Measurements from ENCODE around the gene CCDC182.

CCDC182 gene

DNA sequence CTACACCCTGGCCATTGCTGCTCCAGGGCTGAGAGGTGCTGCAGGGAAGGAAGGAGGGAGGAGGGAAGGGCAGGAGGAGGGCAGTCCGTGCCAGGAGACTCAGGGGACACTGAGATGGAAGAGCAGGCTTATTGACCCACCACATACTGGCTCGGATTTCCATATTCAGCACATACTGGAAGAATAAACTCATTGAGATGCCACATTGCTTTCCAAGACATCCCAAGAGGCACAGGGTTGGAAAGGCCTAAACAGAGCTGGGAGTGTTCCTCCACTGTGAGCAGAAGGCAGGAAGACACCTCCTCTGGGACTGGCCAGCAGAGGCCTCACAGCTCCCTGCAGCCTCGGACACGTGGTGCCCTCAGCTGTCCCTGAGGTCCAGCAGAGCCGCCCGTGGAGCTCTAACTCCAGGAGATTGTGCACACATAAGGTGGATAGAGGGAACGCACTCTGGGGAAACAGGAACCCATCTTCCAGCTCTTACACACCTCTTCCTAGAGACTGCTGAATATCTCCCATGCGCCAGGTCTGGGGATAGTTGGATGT lies 17.4 kb downstream of the CCDC182 start:
- no peak for DNase-seq (ENCODE audit: low read depth, low spot score)

DNA sequence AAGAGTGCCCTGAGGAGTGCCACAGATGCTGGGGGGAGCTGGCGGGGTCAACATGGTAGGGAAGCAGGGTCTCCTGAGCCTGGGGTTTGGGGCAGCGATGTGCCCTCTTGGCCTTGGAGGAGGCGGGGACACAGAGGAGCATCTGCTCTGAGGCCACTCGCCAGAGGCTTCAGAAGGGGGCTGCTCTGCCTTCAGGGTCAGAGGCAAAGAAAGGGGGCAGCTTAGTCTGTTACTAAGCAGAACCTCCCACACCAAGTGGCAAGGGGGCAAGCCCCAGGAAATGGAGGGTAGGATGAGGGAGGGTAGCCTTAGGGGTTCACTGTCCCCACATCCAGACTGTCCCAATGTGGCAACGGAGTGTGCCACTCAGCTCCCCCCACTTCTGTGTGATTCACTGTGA lies 18.3 kb downstream of the CCDC182 start:
- DNase-seq (ENCODE audit: low read depth, low spot score): no peak

GRCh38 chr17:57726213-57726790 lies 18.8 kb downstream of the CCDC182 start:
- no peak for DNase-seq (ENCODE audit: low read depth, low spot score)

GRCh38 chr17:57724729-57725125 lies 20.4 kb downstream of the CCDC182 start:
- DNase-seq (ENCODE audit: low read depth, low spot score): no peak

- DNase-seq (ENCODE audit: low read depth, low spot score): no peak
These were observed 20.9 kb downstream of the CCDC182 start for GRCh38 chr17:57724026-57724728.

DNA sequence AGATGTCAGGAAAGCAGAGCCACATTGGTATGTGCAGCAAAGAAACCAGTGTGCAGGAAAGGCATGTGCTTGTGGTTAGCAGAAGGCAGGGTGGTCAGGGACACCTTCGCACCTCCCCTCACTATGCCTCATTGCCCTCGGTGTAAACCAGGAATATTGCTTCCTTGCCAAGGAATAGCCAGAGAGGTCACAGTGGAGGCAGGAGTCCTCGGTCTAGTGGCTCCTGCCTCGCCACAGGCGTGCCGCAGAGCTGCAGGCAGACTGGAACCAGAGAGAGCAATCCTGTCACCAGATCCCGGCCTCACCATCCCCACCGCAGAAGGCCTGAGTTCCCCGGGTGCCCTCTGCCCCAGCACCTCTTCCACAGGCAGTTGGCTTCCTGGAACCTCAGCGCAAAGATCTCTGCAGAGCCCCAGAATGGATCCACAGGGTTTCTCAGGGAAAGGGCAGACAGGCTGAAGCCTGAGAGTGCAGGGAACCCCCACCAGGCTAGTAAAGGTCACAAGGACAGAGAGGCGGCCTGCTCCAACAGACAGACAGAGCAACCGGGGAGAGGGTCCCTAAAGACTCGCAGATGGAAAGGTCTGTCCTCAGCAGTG lies 21.6 kb downstream of the CCDC182 start:
- no peak for DNase-seq (ENCODE audit: low read depth, low spot score)

GRCh38 chr17:57722704-57723043 lies 22.4 kb downstream of the CCDC182 start:
- DNase-seq (ENCODE audit: low read depth, low spot score): no peak

DNA sequence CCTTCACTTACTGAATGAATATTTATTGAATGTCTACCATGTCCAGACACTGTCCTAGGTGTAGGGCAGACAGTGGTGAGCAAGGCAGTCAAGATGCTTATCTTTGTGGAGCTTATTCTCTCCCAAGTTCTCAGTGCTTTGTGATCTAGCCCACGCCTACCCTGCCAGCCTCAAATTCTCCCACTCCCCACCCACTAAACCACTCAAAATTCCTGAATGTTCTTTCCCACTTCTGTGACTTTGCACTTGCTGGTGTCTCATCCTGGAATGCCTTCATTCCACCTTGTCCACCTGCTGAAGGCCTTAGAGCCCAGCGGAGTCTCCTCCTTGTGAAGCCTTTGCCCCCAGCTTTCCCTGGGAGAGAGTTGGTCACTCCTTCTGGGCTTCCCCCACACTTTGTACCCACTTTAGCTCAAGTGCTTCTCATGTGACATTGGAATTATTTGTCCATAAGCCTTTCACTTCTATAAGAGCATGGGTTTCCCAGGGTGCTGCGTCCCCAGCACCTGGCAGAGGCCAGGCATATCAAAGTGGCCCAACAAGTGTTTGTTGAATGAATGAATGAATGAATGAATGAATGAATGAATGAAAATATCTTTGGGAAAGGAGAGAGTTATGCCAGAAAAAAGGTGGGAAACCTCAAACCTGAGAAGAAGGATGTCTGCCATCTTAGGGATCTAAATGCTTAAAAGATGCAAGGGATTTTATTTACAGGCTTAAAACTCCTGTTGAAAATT lies 23.0 kb downstream of the CCDC182 start:
- DNase-seq (ENCODE audit: low read depth, low spot score): no peak

- no peak for DNase-seq (ENCODE audit: low read depth, low spot score)
These were observed 24.6 kb downstream of the CCDC182 start for GRCh38 chr17:57720386-57721035.

GRCh38 chr17:57718878-57719277 lies 26.2 kb downstream of the CCDC182 start:
- DNase-seq (ENCODE audit: low read depth, low spot score): no peak

GRCh38 chr17:57715981-57716380 lies 29.1 kb downstream of the CCDC182 start:
- no peak for DNase-seq (ENCODE audit: low read depth, low spot score)

DNA sequence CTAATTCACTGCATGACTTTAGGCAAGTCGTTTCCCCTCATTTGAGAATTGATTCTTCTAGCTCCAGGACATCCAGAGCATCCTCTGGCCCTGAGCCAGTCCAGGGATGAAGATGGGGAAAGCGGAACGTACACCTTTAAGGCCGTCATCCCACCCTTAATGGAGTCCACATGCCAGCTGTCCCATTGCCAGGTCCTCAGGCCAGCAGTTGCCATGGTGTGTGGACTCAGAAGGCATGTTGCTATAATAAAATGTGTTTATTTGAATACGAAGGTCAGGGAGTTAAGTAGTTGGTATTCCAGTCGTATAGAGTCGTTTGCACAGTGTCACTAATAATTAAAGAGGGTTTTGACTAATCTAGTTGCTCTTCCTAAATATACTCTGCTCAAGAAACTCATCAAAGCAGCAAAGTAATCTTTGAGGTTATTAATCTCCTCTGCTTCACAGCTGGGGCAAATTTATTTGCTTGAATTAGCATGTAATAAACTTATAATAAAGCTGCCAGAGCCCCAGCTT lies 30.4 kb downstream of the CCDC182 start:
- DNase-seq (ENCODE audit: low read depth, low spot score): no peak

- no peak for DNase-seq (ENCODE audit: low read depth, low spot score)
These were observed 32.0 kb downstream of the CCDC182 start for GRCh38 chr17:57713140-57713539.

- DNase-seq (ENCODE audit: low read depth, low spot score): no peak
These were observed 36.7 kb downstream of the CCDC182 start for GRCh38 chr17:57708410-57708809.

- DNase-seq (ENCODE audit: low read depth, low spot score): no peak
These were observed 37.2 kb downstream of the CCDC182 start for GRCh38 chr17:57707892-57708291.

- no peak for DNase-seq (ENCODE audit: low read depth, low spot score)
These were observed 38.3 kb downstream of the CCDC182 start for GRCh38 chr17:57706761-57707160.

DNA sequence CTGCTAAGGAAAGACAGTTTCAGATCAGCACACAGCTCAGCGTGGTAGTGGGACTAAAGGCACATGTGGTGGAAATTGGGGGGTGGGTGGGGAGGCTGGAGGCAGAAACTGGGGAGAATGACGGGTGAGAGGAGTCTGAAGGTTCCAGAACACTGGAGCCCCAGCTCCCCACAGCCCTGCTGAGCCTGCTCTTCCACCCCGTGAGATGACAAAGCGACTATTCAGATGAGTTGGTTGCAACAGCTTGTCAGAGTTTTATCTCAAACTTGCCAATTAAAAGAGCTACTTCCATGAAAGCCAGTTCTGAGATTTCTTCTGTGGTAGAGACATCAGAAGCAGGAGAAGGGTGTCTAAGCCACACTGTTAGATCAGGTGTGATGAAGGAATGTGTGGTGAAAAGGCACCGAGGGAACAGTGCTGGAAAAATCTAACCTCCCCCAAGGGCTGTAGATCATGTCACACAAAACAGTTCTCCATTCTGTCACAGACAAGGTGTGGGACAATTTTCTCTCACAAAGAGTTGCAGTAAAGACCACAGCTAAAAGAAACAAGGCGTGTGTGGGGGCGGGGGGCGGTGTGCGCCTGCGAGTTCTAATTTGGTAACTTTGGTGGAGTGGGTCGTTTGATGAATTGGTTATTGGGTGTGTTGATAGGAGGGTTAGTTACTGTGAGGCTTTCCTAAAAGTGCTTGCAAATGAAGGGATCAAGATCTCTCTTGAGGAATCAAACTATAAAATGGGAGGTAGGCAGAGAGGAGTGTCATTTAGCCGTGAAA lies 39.0 kb downstream of the CCDC182 start:
- no peak for DNase-seq (ENCODE audit: low read depth, low spot score)

DNA sequence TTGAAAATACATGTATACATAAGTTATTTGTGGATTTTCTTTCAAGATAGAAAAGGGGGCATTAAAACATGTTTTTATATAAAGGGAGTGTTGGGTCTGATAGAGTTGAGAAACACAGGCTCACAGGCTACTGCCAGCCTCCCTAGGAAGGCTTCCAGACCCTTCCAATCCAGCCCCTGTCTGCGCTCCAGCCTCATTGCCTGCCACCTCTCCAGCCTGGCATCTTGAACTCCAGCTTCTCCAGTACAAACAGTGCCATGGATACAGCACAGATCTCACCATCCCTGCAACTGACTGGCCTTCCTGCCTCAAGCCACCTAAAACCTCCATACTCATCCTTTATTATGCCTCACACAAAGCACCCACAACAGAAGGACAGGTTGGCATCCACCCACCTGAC lies 40.7 kb downstream of the CCDC182 start:
- no peak for DNase-seq (ENCODE audit: low read depth, low spot score)

DNA sequence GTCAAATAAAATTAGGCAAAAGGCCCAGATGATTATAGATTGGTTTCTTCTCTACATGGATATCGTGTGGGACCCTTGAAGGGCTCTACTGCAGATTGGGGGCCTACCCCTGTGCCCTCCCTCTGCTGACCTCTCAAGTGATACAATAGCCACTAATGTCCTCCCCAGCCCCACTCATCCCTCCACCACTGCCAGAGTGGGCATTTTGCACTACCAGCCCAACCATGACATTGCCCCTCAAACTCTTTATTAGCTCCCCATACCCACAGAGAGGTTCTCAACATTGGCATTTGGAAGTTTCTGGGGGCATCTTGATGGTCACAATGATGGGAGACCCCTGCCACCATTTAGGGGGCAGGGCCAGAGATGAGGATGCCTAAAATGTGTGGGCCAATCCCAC lies 41.8 kb downstream of the CCDC182 start:
- DNase-seq (ENCODE audit: low read depth, low spot score): no peak

DNA sequence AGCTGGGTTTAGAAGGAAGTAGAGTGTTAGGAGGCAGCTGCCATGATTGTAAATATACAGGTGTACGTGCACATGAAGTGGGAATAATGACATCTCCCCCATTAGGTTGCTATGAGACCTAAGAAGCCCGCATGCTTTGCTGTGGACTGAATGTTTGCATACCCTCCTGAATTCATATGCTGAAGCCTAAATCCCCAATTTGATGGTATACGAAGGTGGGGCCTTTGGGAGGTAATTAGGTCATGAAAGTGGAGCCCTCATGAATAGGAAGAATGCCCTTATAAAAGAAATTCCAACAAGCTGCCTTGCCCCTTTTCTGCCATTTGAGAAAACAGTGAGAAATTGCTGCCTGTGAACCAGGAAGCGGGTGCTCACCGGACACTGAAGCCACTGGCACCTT lies 44.0 kb downstream of the CCDC182 start:
- no peak for DNase-seq (ENCODE audit: low read depth, low spot score)

DNA sequence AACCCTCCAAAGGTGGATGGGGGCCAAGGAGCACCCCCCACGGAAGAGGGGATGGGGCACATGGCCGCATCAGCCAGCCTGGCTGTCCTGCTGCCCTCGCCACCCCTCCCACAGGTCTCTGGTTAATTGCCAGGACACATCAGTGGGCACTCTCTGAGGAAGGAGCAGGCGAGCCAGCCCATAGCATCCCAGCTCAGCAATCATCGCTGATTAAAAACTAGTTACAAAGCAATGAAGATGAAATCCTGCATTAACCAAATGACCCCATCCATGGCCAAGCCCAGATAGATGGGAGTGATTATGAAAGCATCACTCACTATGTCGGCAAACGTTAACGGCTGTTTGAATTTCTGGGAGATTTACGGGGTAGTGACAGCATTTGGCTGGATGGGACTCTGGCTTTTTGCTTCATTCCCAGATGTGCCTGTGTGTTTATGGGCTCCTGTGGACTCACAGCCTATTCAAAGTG lies 45.3 kb downstream of the CCDC182 start:
- no peak for DNase-seq (ENCODE audit: low read depth, low spot score)
